H9 (cell line): ENCODE results near the gene ZMYND8. TPM values are rescaled to one million over a fixed set of nuclear protein-coding genes. Genes with fewer than 3 reads are reported as not detected.

Experiments used
- DNase-seq: peaks from one replicate; pipeline ENCODE4 v3.0.0-alpha.2; 2017
- H2AFZ ChIP-seq: one replicate; pipeline ENCODE4 v1.6.1; 2013; ENCODE audit warnings: mild to moderate bottlenecking, low read length, control low read depth, moderate library complexity
- H2AK5ac ChIP-seq: 2 replicates; pipeline ENCODE4 v1.6.1; 2013; ENCODE audit warnings: low read length, control low read depth, mixed read lengths; ENCODE audit not compliant: insufficient read length
- H2BK120ac ChIP-seq: one replicate; pipeline ENCODE4 v1.6.1; 2013; ENCODE audit warnings: low read depth, mild to moderate bottlenecking, low read length, control low read depth, inconsistent platforms; ENCODE audit not compliant: poor library complexity, severe bottlenecking
- H2BK12ac ChIP-seq: 2 replicates; pipeline ENCODE4 v1.6.1; 2013; ENCODE audit warnings: low read length, control low read depth, mixed read lengths, low read depth; ENCODE audit not compliant: insufficient read length
- H2BK15ac ChIP-seq: 2 replicates; pipeline ENCODE4 v1.6.1; 2013; ENCODE audit warnings: low read depth, low read length, control low read depth
- H2BK20ac ChIP-seq: one replicate; pipeline ENCODE4 v1.6.1; 2013; ENCODE audit warnings: low read depth, mild to moderate bottlenecking, low read length, control low read depth, inconsistent platforms; ENCODE audit not compliant: poor library complexity, severe bottlenecking
- H2BK5ac ChIP-seq: 2 replicates; pipeline ENCODE4 v1.6.1; 2013; ENCODE audit warnings: low read length, control low read depth, mixed read lengths; ENCODE audit not compliant: insufficient read length
- H3K14ac ChIP-seq: 2 replicates; pipeline ENCODE4 v1.6.1; 2013; ENCODE audit warnings: low read length, control low read depth; ENCODE audit not compliant: insufficient read depth
- H3K18ac ChIP-seq: 2 replicates; pipeline ENCODE4 v1.6.1; 2013; ENCODE audit warnings: low read depth, mild to moderate bottlenecking, mixed read lengths, low read length, control low read depth; ENCODE audit not compliant: insufficient read length
- H3K23ac ChIP-seq: 2 replicates; pipeline ENCODE4 v1.6.1; 2013; ENCODE audit warnings: low read length, control low read depth, mixed read lengths, low read depth; ENCODE audit not compliant: insufficient read length
- H3K23me2 ChIP-seq: 2 replicates; pipeline ENCODE4 v1.6.1; 2013; ENCODE audit warnings: low read depth, mild to moderate bottlenecking, mixed read lengths, low read length, control low read depth; ENCODE audit not compliant: insufficient read length, poor library complexity, severe bottlenecking
- H3K27ac ChIP-seq: 2 replicates; pipeline ENCODE4 v1.5.1; 2013; ENCODE audit warnings: low read length, control low read depth, mixed read lengths, low read depth; ENCODE audit not compliant: insufficient read length
- H3K27me3 ChIP-seq: 2 replicates; pipeline ENCODE4 v1.6.1; 2013; ENCODE audit warnings: low read length, control low read depth, inconsistent platforms; ENCODE audit not compliant: insufficient read depth
- H3K4ac ChIP-seq: 2 replicates; pipeline ENCODE4 v1.6.1; 2013; ENCODE audit warnings: low read depth, mild to moderate bottlenecking, control low read depth, inconsistent platforms, low read length, moderate library complexity
- H3K4me1 ChIP-seq: 2 replicates; pipeline ENCODE4 v1.6.1; 2013; ENCODE audit warnings: low read length, control low read depth, inconsistent platforms; ENCODE audit not compliant: insufficient read depth
- H3K4me2 ChIP-seq: 2 replicates; pipeline ENCODE4 v1.6.1; 2013; ENCODE audit warnings: low read length, control low read depth, mixed read lengths; ENCODE audit not compliant: insufficient read length, insufficient read depth
- H3K56ac ChIP-seq: 2 replicates; pipeline ENCODE4 v1.6.1; 2013; ENCODE audit warnings: low read depth, mild to moderate bottlenecking, mixed read lengths, low read length, control low read depth; ENCODE audit not compliant: insufficient read length
- H3K79me1 ChIP-seq: 2 replicates; pipeline ENCODE4 v1.6.1; 2013; ENCODE audit warnings: low read depth, mild to moderate bottlenecking, moderate library complexity, low read length, control low read depth, inconsistent platforms; ENCODE audit not compliant: insufficient read depth, poor library complexity, severe bottlenecking
- H3K79me2 ChIP-seq: 2 replicates; pipeline ENCODE4 v1.6.1; 2013; ENCODE audit warnings: low read length, control low read depth, inconsistent platforms; ENCODE audit not compliant: insufficient read depth
- H3K9ac ChIP-seq: 2 replicates; pipeline ENCODE4 v1.6.1; 2013; ENCODE audit warnings: low read length, control low read depth, mixed read lengths; ENCODE audit not compliant: insufficient read length; ENCODE audit errors: extremely low read depth
- H3K9me3 ChIP-seq: one replicate; pipeline ENCODE4 v1.6.1; 2013; ENCODE audit warnings: low read depth, low read length, inconsistent platforms; ENCODE audit not compliant: control insufficient read depth
- H3T11ph ChIP-seq: one replicate; pipeline ENCODE4 v1.6.1; 2013; ENCODE audit warnings: mild to moderate bottlenecking, low read length, control low read depth, inconsistent platforms
- H4K20me1 ChIP-seq: one replicate; pipeline ENCODE4 v1.6.1; 2013; ENCODE audit not compliant: control insufficient read depth, insufficient read length, insufficient read depth
- H4K5ac ChIP-seq: 2 replicates; pipeline ENCODE4 v1.6.1; 2013; ENCODE audit warnings: low read depth, mild to moderate bottlenecking, mixed read lengths, low read length, control low read depth; ENCODE audit not compliant: insufficient read length
- H4K8ac ChIP-seq: replicated peaks from 2 replicates; pipeline ENCODE4 v1.6.1; 2013; ENCODE audit warnings: low read length, control low read depth, mixed read lengths, low read depth; ENCODE audit not compliant: insufficient read length
- H4K91ac ChIP-seq: 2 replicates; pipeline ENCODE4 v1.6.1; 2013; ENCODE audit warnings: low read depth, mild to moderate bottlenecking, moderate library complexity, mixed read lengths, low read length, control low read depth; ENCODE audit not compliant: insufficient read length
- H3K27ac Mint-ChIP-seq, 3 experiments: 2 replicates in 2 of 3; 3 replicates in 1 of 3; pipeline ENCODE4 v1.8.0; 2020 to 2021; ENCODE audit warnings: mixed read lengths in 3 of 3, mild to moderate bottlenecking in 1 of 3, moderate library complexity in 1 of 3
- H3K27me3 Mint-ChIP-seq: 2 replicates; pipeline ENCODE4 v1.8.0; 2021; ENCODE audit warnings: low read depth, mild to moderate bottlenecking, moderate library complexity, mixed read lengths
- H3K36me3 Mint-ChIP-seq, 3 experiments: 2 replicates in 2 of 3; 3 replicates in 1 of 3; pipeline ENCODE4 v1.8.0; 2020 to 2021; ENCODE audit warnings: low read depth in 3 of 3, mixed read lengths in 3 of 3; ENCODE audit not compliant: insufficient read depth in 1 of 3
- H3K4me1 Mint-ChIP-seq, 2 experiments: 2 replicates each; pipeline ENCODE4 v1.8.0; 2020; ENCODE audit warnings: mixed read lengths in 2 of 2
- H3K4me3 Mint-ChIP-seq, 2 experiments: 2 replicates in 1 of 2; 3 replicates in 1 of 2; pipeline ENCODE4 v1.8.0; 2020 to 2021; ENCODE audit warnings: mild to moderate bottlenecking in 2 of 2, mixed read lengths in 2 of 2, moderate library complexity in 1 of 2
- H3K9me3 Mint-ChIP-seq, 2 experiments: 2 replicates in 1 of 2; 3 replicates in 1 of 2; pipeline ENCODE4 v1.8.0; 2020; ENCODE audit warnings: mild to moderate bottlenecking in 2 of 2, mixed read lengths in 2 of 2, moderate library complexity in 1 of 2
- CTCF ChIP-seq: fragments of 200-600 bp; sonication (generic); conservative IDR thresholded peaks from 3 replicates; pipeline ENCODE4 v1.8.0; 2021; ENCODE audit warnings: antibody characterized with exemption, mild to moderate bottlenecking
- WGBS: extraction: QIAGEN DNeasy Blood & Tissue Kit; methylation state at CpG from one replicate; pipeline ENCODE4 v1.1.7; 2013; ENCODE audit warnings: missing lambda C conversion rate, low lambda C conversion rate, mixed read lengths; ENCODE audit not compliant: insufficient read length; ENCODE audit errors: extremely low coverage; 5-methylcytosine and 5-hydroxymethylcytosine counted together
- total RNA-seq: library from RNA; stranded (reverse); gene quantifications from 2 replicates; pipeline ENCODE4 v1.2.1, GENCODE V29; 2021

The ZMYND8 gene
- total RNA-seq, 1 experiment from 2014 or later = 158 TPM

GRCh38 chr20:47263465-47264084 is 92.9 kb downstream of the ZMYND8 start:
- no CpG with 5 or more reads among the region's 5 CpGs for WGBS
- peaks cover 3% of the 10 kb centered on the region; the same call in 1 of the 2 replicates for H3K79me2 ChIP-seq

More at GRCh38 chr20:47263465-47264084, 92.9 kb downstream of the ZMYND8 start:
- no peak overlapping the region for H4K8ac ChIP-seq
- H2AK5ac ChIP-seq = no peak overlapping the region
- no peak overlapping the region for H4K91ac ChIP-seq
- no peaks in the 10 kb centered on the region for H3K9me3 ChIP-seq
- no peak overlapping the region for H3K56ac ChIP-seq
- H3K27me3 Mint-ChIP-seq = peaks cover 2% of the 10 kb centered on the region; the same call in 1 of the 2 replicates
- H3K4me1 Mint-ChIP-seq = peaks cover 20 to 28% of the 10 kb centered on the region in 2 experiments
- H3K14ac ChIP-seq = no peak overlapping the region
- no peak overlapping the region for H2BK120ac ChIP-seq
- H3T11ph ChIP-seq = no peak overlapping the region
- no peak overlapping the region for H3K4me3 Mint-ChIP-seq
- no peaks in the 10 kb centered on the region for H3K4me1 ChIP-seq
- no peak overlapping the region for H2BK12ac ChIP-seq
- no peaks in the 10 kb centered on the region for H4K20me1 ChIP-seq
- no peak overlapping the region for H2BK5ac ChIP-seq
- H3K23me2 ChIP-seq = no peaks in the 10 kb centered on the region
- H3K27me3 ChIP-seq = no peaks in the 10 kb centered on the region
- H3K36me3 Mint-ChIP-seq = peaks cover 62 to 78% (median 78%) of the 10 kb centered on the region in 3 experiments
- H3K9me3 Mint-ChIP-seq = no peaks in the 10 kb centered on the region
- peak overlapping the region in 2 of 3 experiments; percentile 78 to 84; a peak in 5 of 7 replicates for H3K27ac Mint-ChIP-seq
- peaks cover 8% of the 10 kb centered on the region for H3K79me1 ChIP-seq
- no peak overlapping the region for H3K23ac ChIP-seq
- H2AFZ ChIP-seq = no peak overlapping the region
- H3K9ac ChIP-seq = no peak overlapping the region
- no peak overlapping the region for H3K27ac ChIP-seq
- H4K5ac ChIP-seq = no peak overlapping the region
- DNase-seq = no peak
- H3K4me2 ChIP-seq = no peak overlapping the region
- H3K4ac ChIP-seq = no peak overlapping the region
- TF ChIP-seq CTCF = no peak
- no peak overlapping the region for H2BK15ac ChIP-seq
- H3K18ac ChIP-seq = no peak overlapping the region
- no peak overlapping the region for H2BK20ac ChIP-seq
